Vagina (tissue), 2 donors: ENCODE measurements around the gene RGL2.

Experiments used
- POLR2A ChIP-seq, 2 donors: fragments of 450-650 bp; IDR thresholded peaks; one replicate each; pipeline ENCODE4 v1.6.1; 2017; ENCODE audit warnings: antibody characterized with exemption in 2 of 2, mild to moderate bottlenecking in 2 of 2, moderate library complexity in 2 of 2
- TF ChIP-seq, protein P1 (sequence below), 3 experiments: fragments of 450-650 bp in 2 of 3; fragments of 200-600 bp in 1 of 3; sonication (generic) in 1 of 3; IDR thresholded peaks; one replicate each; pipeline ENCODE4 v1.5.1; 2017 to 2019; ENCODE audit warnings: antibody characterized with exemption in 3 of 3, mild to moderate bottlenecking in 2 of 3, moderate library complexity in 2 of 3

DNA sequence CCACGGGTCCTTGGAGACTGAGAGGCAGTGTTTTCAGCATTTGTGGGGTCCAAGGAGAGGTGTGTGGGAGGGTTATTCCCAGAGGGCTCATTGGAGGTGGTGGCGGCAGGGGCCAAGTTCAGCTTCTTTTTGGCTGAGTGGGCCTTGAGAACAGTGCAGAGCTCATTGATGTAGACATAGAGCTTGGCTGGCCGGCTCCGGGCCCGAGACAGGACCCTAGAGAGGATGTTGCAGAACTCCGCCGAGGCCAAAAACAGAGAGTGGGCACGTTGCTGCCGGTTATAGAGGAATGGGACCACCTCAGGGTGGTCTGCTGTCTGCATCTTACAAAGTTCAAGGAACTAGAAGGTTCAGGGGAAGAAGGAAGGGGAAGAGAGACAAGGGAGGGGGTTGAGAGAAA, 22.5 kb upstream of the RGL2 start:
- TF ChIP-seq, protein P1, sequence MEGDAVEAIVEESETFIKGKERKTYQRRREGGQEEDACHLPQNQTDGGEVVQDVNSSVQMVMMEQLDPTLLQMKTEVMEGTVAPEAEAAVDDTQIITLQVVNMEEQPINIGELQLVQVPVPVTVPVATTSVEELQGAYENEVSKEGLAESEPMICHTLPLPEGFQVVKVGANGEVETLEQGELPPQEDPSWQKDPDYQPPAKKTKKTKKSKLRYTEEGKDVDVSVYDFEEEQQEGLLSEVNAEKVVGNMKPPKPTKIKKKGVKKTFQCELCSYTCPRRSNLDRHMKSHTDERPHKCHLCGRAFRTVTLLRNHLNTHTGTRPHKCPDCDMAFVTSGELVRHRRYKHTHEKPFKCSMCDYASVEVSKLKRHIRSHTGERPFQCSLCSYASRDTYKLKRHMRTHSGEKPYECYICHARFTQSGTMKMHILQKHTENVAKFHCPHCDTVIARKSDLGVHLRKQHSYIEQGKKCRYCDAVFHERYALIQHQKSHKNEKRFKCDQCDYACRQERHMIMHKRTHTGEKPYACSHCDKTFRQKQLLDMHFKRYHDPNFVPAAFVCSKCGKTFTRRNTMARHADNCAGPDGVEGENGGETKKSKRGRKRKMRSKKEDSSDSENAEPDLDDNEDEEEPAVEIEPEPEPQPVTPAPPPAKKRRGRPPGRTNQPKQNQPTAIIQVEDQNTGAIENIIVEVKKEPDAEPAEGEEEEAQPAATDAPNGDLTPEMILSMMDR (IDR thresholded peaks at IDR 0.05), result no peak
- no peak for TF ChIP-seq POLR2A (IDR thresholded peaks at IDR 0.05)
